ENCODE data around the gene CRISPLD2.

The CRISPLD2 gene

GRCh38 chr16:84786605-84787262 is 33.1 kb upstream of the CRISPLD2 start:
- Histone ChIP-seq H3K4me3 (replicated peaks; ENCODE audit: insufficient read depth, low read length) (no peak overlapping the region), H3K27me3 (ENCODE audit: insufficient read depth, poor library complexity, severe bottlenecking) (no peaks in the 10 kb centered on the region), H3K27ac (replicated peaks) (no peak overlapping the region)
- TF ChIP-seq CTCF (IDR thresholded peaks at IDR 0.05; ENCODE audit: insufficient read depth, low read length), result no peak
- no peak for TF ChIP-seq SPI1 (IDR thresholded peaks at IDR 0.05; ENCODE audit: borderline replicate concordance, low read depth)
- TF ChIP-seq, protein P1, sequence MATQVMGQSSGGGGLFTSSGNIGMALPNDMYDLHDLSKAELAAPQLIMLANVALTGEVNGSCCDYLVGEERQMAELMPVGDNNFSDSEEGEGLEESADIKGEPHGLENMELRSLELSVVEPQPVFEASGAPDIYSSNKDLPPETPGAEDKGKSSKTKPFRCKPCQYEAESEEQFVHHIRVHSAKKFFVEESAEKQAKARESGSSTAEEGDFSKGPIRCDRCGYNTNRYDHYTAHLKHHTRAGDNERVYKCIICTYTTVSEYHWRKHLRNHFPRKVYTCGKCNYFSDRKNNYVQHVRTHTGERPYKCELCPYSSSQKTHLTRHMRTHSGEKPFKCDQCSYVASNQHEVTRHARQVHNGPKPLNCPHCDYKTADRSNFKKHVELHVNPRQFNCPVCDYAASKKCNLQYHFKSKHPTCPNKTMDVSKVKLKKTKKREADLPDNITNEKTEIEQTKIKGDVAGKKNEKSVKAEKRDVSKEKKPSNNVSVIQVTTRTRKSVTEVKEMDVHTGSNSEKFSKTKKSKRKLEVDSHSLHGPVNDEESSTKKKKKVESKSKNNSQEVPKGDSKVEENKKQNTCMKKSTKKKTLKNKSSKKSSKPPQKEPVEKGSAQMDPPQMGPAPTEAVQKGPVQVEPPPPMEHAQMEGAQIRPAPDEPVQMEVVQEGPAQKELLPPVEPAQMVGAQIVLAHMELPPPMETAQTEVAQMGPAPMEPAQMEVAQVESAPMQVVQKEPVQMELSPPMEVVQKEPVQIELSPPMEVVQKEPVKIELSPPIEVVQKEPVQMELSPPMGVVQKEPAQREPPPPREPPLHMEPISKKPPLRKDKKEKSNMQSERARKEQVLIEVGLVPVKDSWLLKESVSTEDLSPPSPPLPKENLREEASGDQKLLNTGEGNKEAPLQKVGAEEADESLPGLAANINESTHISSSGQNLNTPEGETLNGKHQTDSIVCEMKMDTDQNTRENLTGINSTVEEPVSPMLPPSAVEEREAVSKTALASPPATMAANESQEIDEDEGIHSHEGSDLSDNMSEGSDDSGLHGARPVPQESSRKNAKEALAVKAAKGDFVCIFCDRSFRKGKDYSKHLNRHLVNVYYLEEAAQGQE (IDR thresholded peaks at IDR 0.05; ENCODE audit: insufficient replicate concordance, low read depth), result no peak
- TF ChIP-seq GABPA (IDR thresholded peaks at IDR 0.05; ENCODE audit: low read depth), result no peak
- no peak for TF ChIP-seq POLR2AphosphoS5 (IDR thresholded peaks at IDR 0.05; ENCODE audit: low read depth)
- no peak for DNase-seq (ENCODE audit: low read depth in 1 of 2, low spot score in 1 of 2)

- no peak for DNase-seq (ENCODE audit: low read depth in 1 of 2, low spot score in 1 of 2)
- H3K27me3 ChIP-seq (ENCODE audit: insufficient read depth, poor library complexity, severe bottlenecking), result no peaks in the 10 kb centered on the region
- H3K27ac ChIP-seq (replicated peaks), result no peak overlapping the region
- TF ChIP-seq GABPA (IDR thresholded peaks at IDR 0.05; ENCODE audit: low read depth), result no peak
- no peak for TF ChIP-seq CTCF (IDR thresholded peaks at IDR 0.05; ENCODE audit: insufficient read depth, low read length)
- TF ChIP-seq, protein P1 (IDR thresholded peaks at IDR 0.05; ENCODE audit: insufficient replicate concordance, low read depth), result no peak
- no peak for TF ChIP-seq POLR2AphosphoS5 (IDR thresholded peaks at IDR 0.05; ENCODE audit: low read depth)
- TF ChIP-seq SPI1 (IDR thresholded peaks at IDR 0.05; ENCODE audit: borderline replicate concordance, low read depth), result no peak
- H3K4me3 ChIP-seq (replicated peaks; ENCODE audit: insufficient read depth, low read length), result no peak overlapping the region
Measured at GRCh38 chr16:84787263-84787622, 32.5 kb upstream of the CRISPLD2 start.

DNA sequence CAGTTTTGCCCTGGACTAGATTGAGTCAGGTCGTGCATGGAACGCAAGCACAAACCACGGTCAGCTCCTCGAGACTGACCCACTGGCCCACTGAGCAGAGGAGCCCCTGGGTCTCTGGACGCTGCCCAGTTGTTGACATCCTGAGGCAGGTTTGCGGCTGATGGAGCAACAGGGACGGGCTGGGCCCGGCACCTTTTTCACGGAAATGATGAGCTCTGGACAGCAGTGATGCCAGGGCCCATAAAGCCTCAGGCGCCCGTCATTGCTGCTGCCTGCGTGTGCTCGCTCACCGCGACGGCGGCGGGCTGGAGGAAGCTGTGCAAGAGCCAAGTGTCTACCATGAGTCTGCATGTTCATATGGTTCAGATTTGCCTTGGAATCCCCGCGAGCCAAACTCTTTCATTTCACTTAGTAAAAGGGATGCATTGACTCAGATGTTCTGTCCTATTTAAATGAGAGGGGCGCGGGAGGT is 30.8 kb upstream of the CRISPLD2 start:
- TF ChIP-seq, protein P1 (IDR thresholded peaks at IDR 0.05; ENCODE audit: insufficient replicate concordance, low read depth), result no peak
- TF ChIP-seq CTCF (IDR thresholded peaks at IDR 0.05; ENCODE audit: insufficient read depth, low read length), result no peak
- H3K4me3 ChIP-seq (replicated peaks; ENCODE audit: insufficient read depth, low read length), result no peak overlapping the region

More for the DNA sequence above, 30.8 kb upstream of the CRISPLD2 start:
- Histone ChIP-seq H3K27me3 (ENCODE audit: insufficient read depth, poor library complexity, severe bottlenecking) (no peaks in the 10 kb centered on the region), H3K27ac (replicated peaks) (no peak overlapping the region)
- peak in 1 of 2 experiments; percentile 51 for DNase-seq (ENCODE audit: low read depth in 1 of 2, low spot score in 1 of 2)

Measured in HL-60 (cell line).